Cardiac fibroblast (primary cell): Measurements from ENCODE around the gene CLDN9.

Source experiments
- DNase-seq, 2 donors: peaks; one replicate each; pipeline versions ENCODE4 v3.0.0 to v3.0.0-alpha.2; 2010; ENCODE audit warnings: low read depth in 2 of 2
- H3K4me3 ChIP-seq, 2 donors: replicated peaks in 1 of 2; 1 replicate in 1 of 2; 2 replicates in 1 of 2; pipeline ENCODE4 v1.5.1; 2011; ENCODE audit warnings: low read depth in 2 of 2, low read length in 2 of 2, mild to moderate bottlenecking in 2 of 2, moderate library complexity in 1 of 2
- CTCF ChIP-seq: IDR thresholded peaks from one replicate; pipeline ENCODE4 v1.5.1; 2011; ENCODE audit warnings: low read depth, mild to moderate bottlenecking, low read length, inconsistent platforms

The CLDN9 gene

GRCh38 chr16:3026609-3027488, 14.1 kb downstream of the CLDN9 start:
- no peak overlapping the region for H3K4me3 ChIP-seq
- no peak for TF ChIP-seq CTCF
- no peak for DNase-seq

- TF ChIP-seq CTCF = no peak
- DNase-seq = no peak
- no peak overlapping the region for H3K4me3 ChIP-seq
Observed at GRCh38 chr16:3027489-3027795, 14.7 kb downstream of the CLDN9 start.

GRCh38 chr16:3027983-3028715, 15.4 kb downstream of the CLDN9 start:
- peak; percentile 63 to 73 for DNase-seq
- peak; percentile 70 for TF ChIP-seq CTCF
- H3K4me3 ChIP-seq = no peak overlapping the region

GRCh38 chr16:3028716-3029319, 16.1 kb downstream of the CLDN9 start:
- TF ChIP-seq CTCF = no peak
- no peak for DNase-seq
- H3K4me3 ChIP-seq = no peak overlapping the region

GRCh38 chr16:3029491-3030221, 16.9 kb downstream of the CLDN9 start:
- peak overlapping the region in 1 of 2 donors; percentile 28 for H3K4me3 ChIP-seq
- peak; percentile 34 to 38 for DNase-seq
- TF ChIP-seq CTCF = no peak

GRCh38 chr16:3030222-3031212, 17.8 kb downstream of the CLDN9 start:
- no peak for TF ChIP-seq CTCF
- no peak for DNase-seq
- no peak overlapping the region for H3K4me3 ChIP-seq
